HL-60 (cell line): ENCODE data around the gene ANKRD33B.

Source experiments
- DNase-seq, 2 experiments: peaks; one replicate each; pipeline ENCODE4 v3.0.0-alpha.2; 2010 to 2020; ENCODE audit warnings: low read depth in 1 of 2, low spot score in 1 of 2
- H3K27ac ChIP-seq: fragments of 250-450 bp; sonication (Bioruptor Pico); replicated peaks from 2 replicates; pipeline ENCODE4 v1.5.1; 2020; ENCODE audit warnings: mild to moderate bottlenecking, moderate library complexity
- H3K27me3 ChIP-seq: fragments of 250-450 bp; sonication (Bioruptor Pico); 2 replicates; pipeline ENCODE4 v1.5.1; 2021; ENCODE audit warnings: mild to moderate bottlenecking, moderate library complexity; ENCODE audit not compliant: insufficient read depth, poor library complexity, severe bottlenecking
- H3K4me3 ChIP-seq: replicated peaks from 2 replicates; pipeline ENCODE4 v1.5.1; 2011; ENCODE audit warnings: mild to moderate bottlenecking, control low read depth, low read length; ENCODE audit not compliant: insufficient read depth
- GABPA ChIP-seq: IDR thresholded peaks from 2 replicates; pipeline ENCODE4 v1.6.1; 2012; ENCODE audit warnings: low read depth
- POLR2AphosphoS5 ChIP-seq: IDR thresholded peaks from 2 replicates; pipeline ENCODE4 v1.6.1; 2012; ENCODE audit warnings: low read depth
- SPI1 ChIP-seq: IDR thresholded peaks from 2 replicates; pipeline ENCODE4 v1.6.1; 2012; ENCODE audit warnings: low read depth, mild to moderate bottlenecking, borderline replicate concordance
- TF ChIP-seq, protein P1 (sequence below): IDR thresholded peaks from one replicate; pipeline ENCODE4 v1.5.1; 2011; ENCODE audit warnings: low read length, control low read depth, inconsistent platforms; ENCODE audit not compliant: insufficient read depth
- TF ChIP-seq, protein P2 (sequence below): IDR thresholded peaks from 2 replicates; pipeline ENCODE4 v1.6.1; 2012; ENCODE audit warnings: low read depth; ENCODE audit not compliant: insufficient replicate concordance

The ANKRD33B gene

GRCh38 chr5:10705747-10706146 lies 141.9 kb downstream of the ANKRD33B start:
- TF ChIP-seq POLR2AphosphoS5: no peak
- no peak for TF ChIP-seq GABPA
- no peak for TF ChIP-seq SPI1
- TF ChIP-seq, protein P1, sequence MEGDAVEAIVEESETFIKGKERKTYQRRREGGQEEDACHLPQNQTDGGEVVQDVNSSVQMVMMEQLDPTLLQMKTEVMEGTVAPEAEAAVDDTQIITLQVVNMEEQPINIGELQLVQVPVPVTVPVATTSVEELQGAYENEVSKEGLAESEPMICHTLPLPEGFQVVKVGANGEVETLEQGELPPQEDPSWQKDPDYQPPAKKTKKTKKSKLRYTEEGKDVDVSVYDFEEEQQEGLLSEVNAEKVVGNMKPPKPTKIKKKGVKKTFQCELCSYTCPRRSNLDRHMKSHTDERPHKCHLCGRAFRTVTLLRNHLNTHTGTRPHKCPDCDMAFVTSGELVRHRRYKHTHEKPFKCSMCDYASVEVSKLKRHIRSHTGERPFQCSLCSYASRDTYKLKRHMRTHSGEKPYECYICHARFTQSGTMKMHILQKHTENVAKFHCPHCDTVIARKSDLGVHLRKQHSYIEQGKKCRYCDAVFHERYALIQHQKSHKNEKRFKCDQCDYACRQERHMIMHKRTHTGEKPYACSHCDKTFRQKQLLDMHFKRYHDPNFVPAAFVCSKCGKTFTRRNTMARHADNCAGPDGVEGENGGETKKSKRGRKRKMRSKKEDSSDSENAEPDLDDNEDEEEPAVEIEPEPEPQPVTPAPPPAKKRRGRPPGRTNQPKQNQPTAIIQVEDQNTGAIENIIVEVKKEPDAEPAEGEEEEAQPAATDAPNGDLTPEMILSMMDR: no peak
- TF ChIP-seq, protein P2, sequence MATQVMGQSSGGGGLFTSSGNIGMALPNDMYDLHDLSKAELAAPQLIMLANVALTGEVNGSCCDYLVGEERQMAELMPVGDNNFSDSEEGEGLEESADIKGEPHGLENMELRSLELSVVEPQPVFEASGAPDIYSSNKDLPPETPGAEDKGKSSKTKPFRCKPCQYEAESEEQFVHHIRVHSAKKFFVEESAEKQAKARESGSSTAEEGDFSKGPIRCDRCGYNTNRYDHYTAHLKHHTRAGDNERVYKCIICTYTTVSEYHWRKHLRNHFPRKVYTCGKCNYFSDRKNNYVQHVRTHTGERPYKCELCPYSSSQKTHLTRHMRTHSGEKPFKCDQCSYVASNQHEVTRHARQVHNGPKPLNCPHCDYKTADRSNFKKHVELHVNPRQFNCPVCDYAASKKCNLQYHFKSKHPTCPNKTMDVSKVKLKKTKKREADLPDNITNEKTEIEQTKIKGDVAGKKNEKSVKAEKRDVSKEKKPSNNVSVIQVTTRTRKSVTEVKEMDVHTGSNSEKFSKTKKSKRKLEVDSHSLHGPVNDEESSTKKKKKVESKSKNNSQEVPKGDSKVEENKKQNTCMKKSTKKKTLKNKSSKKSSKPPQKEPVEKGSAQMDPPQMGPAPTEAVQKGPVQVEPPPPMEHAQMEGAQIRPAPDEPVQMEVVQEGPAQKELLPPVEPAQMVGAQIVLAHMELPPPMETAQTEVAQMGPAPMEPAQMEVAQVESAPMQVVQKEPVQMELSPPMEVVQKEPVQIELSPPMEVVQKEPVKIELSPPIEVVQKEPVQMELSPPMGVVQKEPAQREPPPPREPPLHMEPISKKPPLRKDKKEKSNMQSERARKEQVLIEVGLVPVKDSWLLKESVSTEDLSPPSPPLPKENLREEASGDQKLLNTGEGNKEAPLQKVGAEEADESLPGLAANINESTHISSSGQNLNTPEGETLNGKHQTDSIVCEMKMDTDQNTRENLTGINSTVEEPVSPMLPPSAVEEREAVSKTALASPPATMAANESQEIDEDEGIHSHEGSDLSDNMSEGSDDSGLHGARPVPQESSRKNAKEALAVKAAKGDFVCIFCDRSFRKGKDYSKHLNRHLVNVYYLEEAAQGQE: no peak
- no peak for DNase-seq
- Histone ChIP-seq H3K27ac (no peak overlapping the region; the same call in 1 of the 2 replicates), H3K27me3 (no peaks in the 10 kb centered on the region), H3K4me3 (no peak overlapping the region)

DNA sequence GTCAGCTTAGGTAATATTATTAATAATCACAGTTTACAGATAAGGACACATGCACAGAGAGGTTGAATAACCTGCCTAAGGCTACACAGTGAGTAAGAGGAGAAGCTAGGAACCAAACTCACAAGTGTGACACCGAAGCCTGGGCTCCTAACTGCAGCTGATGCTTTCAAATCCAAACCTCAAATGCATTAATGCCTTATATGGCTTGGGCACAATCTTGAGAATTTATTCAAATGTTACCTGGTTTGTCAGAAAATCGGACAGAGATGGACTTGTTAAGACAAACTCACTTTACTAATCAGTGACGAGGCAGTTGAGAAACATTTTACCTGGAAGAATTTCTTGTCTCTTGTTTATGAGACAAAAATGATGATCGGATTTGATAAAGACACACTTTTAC lies 142.5 kb downstream of the ANKRD33B start:
- Histone ChIP-seq H3K27me3 (no peaks in the 10 kb centered on the region), H3K4me3 (no peak overlapping the region), H3K27ac (no peak overlapping the region)
- TF ChIP-seq POLR2AphosphoS5 (no peak), SPI1 (no peak), GABPA (no peak)
- TF ChIP-seq, protein P2: no peak
- TF ChIP-seq, protein P1: no peak
- no peak for DNase-seq
